H1 (cell line): ENCODE results near the gene FHIT. TPM values are rescaled to one million over a fixed set of nuclear protein-coding genes. Genes with fewer than 3 reads are reported as not detected.

Experiments
- CTCF ChIA-PET: fragments of 300-600 bp; sonication (Branson Sonifier 250); formaldehyde crosslinking; loops from one replicate; lab custom pipeline; 2021; ENCODE audit not compliant: partially characterized antibody; lab: Charles Lee
- POLR2A ChIA-PET: fragments of 300-600 bp; sonication (Branson Sonifier 250); formaldehyde crosslinking; loops from one replicate; lab custom pipeline; 2021; ENCODE audit warnings: inconsistent platforms; ENCODE audit not compliant: partially characterized antibody; lab: Charles Lee
- DNase-seq, 2 experiments: peaks; one replicate each; pipeline versions ENCODE4 v3.0.0 to v3.0.0-alpha.2; 2010 to 2022; ENCODE audit warnings: low spot score in 2 of 2, low read depth in 1 of 2, mixed read lengths in 1 of 2
- FAIRE-seq: peaks from 2 replicates; lab custom pipeline; 2011; peaks lifted over from hg19 to GRCh38; lab: Jason Lieb, UNC
- H2AFZ ChIP-seq: 2 replicates; pipeline ENCODE4 v1.8.1; 2012; ENCODE audit warnings: low read length, inconsistent platforms
- H2AK5ac ChIP-seq: 2 replicates; pipeline ENCODE4 v1.6.1; 2013; ENCODE audit warnings: low read depth, low read length
- H2BK120ac ChIP-seq: replicated peaks from 2 replicates; pipeline ENCODE3; 2013; ENCODE audit warnings: low read depth, low read length, inconsistent platforms
- H2BK12ac ChIP-seq: 2 replicates; pipeline ENCODE4 v1.6.1; 2013; ENCODE audit warnings: low read depth, low read length
- H2BK15ac ChIP-seq: 2 replicates; pipeline ENCODE4 v1.6.1; 2013; ENCODE audit warnings: low read length
- H2BK20ac ChIP-seq: 2 replicates; pipeline ENCODE4 v1.6.1; 2013; ENCODE audit warnings: low read length
- H2BK5ac ChIP-seq: 2 replicates; pipeline ENCODE4 v1.6.1; 2013; ENCODE audit warnings: low read depth, low read length
- H3K14ac ChIP-seq: 2 replicates; pipeline ENCODE4 v1.6.1; 2013; ENCODE audit warnings: inconsistent platforms; ENCODE audit not compliant: insufficient read length
- H3K18ac ChIP-seq: 2 replicates; pipeline ENCODE4 v1.6.1; 2013; ENCODE audit warnings: low read length; ENCODE audit errors: extremely low read depth
- H3K23ac ChIP-seq: 2 replicates; pipeline ENCODE4 v1.6.1; 2013; ENCODE audit warnings: inconsistent platforms; ENCODE audit not compliant: insufficient read length
- H3K23me2 ChIP-seq: 2 replicates; pipeline ENCODE4 v1.6.1; 2013; ENCODE audit warnings: low read depth, low read length
- H3K27ac ChIP-seq: 2 replicates; pipeline ENCODE4 v1.6.1; 2011; ENCODE audit warnings: low read depth, low read length, inconsistent platforms
- H3K27me3 ChIP-seq, 4 experiments: replicated peaks in 1 of 4; 1 replicate in 1 of 4; 2 replicates in 3 of 4; pipeline versions ENCODE4 v1.6.1 to v1.8.1; 2011 to 2013; ENCODE audit warnings: low read length in 3 of 4, mild to moderate bottlenecking in 3 of 4, inconsistent platforms in 2 of 4, mixed read lengths in 2 of 4, moderate library complexity in 1 of 4; ENCODE audit not compliant: control insufficient read depth in 3 of 4, insufficient read depth in 3 of 4; ENCODE audit errors: extremely low read depth in 1 of 4
- H3K36me3 ChIP-seq, 4 experiments: 2 replicates each; pipeline versions ENCODE4 v1.6.1 to v1.8.1; 2011 to 2013; ENCODE audit warnings: mild to moderate bottlenecking in 4 of 4, low read length in 3 of 4, moderate library complexity in 2 of 4, control low read depth in 1 of 4, inconsistent platforms in 1 of 4; ENCODE audit not compliant: insufficient read depth in 4 of 4, control insufficient read depth in 2 of 4
- H3K4ac ChIP-seq: replicated peaks from 2 replicates; pipeline ENCODE3; 2013; ENCODE audit warnings: low read length, low read depth, mixed read lengths, inconsistent platforms; ENCODE audit not compliant: insufficient read length
- H3K4me1 ChIP-seq, 4 experiments: replicated peaks in 1 of 4; 1 replicate in 1 of 4; 2 replicates in 3 of 4; pipeline versions ENCODE4 v1.6.1 to v1.8.1; 2011 to 2013; ENCODE audit warnings: low read length in 3 of 4, inconsistent platforms in 2 of 4, mixed read lengths in 1 of 4; ENCODE audit not compliant: insufficient read depth in 4 of 4, control insufficient read depth in 3 of 4
- H3K4me2 ChIP-seq, 2 experiments: 2 replicates each; pipeline versions ENCODE4 v1.6.1 to v1.8.1; 2011 to 2013; ENCODE audit warnings: low read depth in 2 of 2, low read length in 2 of 2, control low read depth in 1 of 2, inconsistent platforms in 1 of 2, mild to moderate bottlenecking in 1 of 2; ENCODE audit not compliant: insufficient read depth in 1 of 2
- H3K4me3 ChIP-seq, 4 experiments: fragments of 200-600, 300-600 bp in 1 of 4; sonication (generic), shearing (Covaris generic), sonication (Bioruptor Twin) in 1 of 4; 2 replicates each; pipeline versions ENCODE4 v1.5.1 to v1.8.1; 2011 to 2016; ENCODE audit warnings: low read length in 4 of 4, low read depth in 3 of 4, control low read depth in 2 of 4, inconsistent platforms in 2 of 4, mild to moderate bottlenecking in 2 of 4, mixed read lengths in 1 of 4, moderate library complexity in 1 of 4; ENCODE audit not compliant: insufficient read depth in 2 of 4; ENCODE audit errors: extremely low read depth in 1 of 4
- H3K56ac ChIP-seq: replicated peaks from 2 replicates; pipeline ENCODE3; 2013; ENCODE audit warnings: low read depth, mild to moderate bottlenecking, mixed read lengths, low read length, inconsistent platforms; ENCODE audit not compliant: insufficient read length
- H3K79me1 ChIP-seq: 2 replicates; pipeline ENCODE4 v1.6.1; 2013; ENCODE audit warnings: low read depth, low read length, control low read depth
- H3K79me2 ChIP-seq, 2 experiments: 2 replicates each; pipeline versions ENCODE4 v1.6.1 to v1.8.1; 2012 to 2013; ENCODE audit warnings: low read length in 2 of 2, mild to moderate bottlenecking in 2 of 2, inconsistent platforms in 1 of 2; ENCODE audit not compliant: insufficient read depth in 2 of 2, control insufficient read depth in 1 of 2
- H3K9ac ChIP-seq, 4 experiments: replicated peaks in 1 of 4; 1 replicate in 1 of 4; 2 replicates in 3 of 4; pipeline versions ENCODE4 v1.6.1 to v1.8.1; 2011 to 2013; ENCODE audit warnings: low read depth in 3 of 4, low read length in 3 of 4, control low read depth in 2 of 4, mild to moderate bottlenecking in 2 of 4, moderate library complexity in 2 of 4, inconsistent platforms in 1 of 4; ENCODE audit errors: extremely low read depth in 1 of 4
- H3K9me3 ChIP-seq, 2 experiments: 2 replicates each; pipeline versions ENCODE4 v1.6.1 to v1.8.1; 2012 to 2013; ENCODE audit warnings: mild to moderate bottlenecking in 2 of 2, moderate library complexity in 2 of 2, control low read depth in 1 of 2, inconsistent platforms in 1 of 2, low read depth in 1 of 2, low read length in 1 of 2, mixed read lengths in 1 of 2; ENCODE audit not compliant: insufficient read depth in 2 of 2
- H4K20me1 ChIP-seq, 2 experiments: replicated peaks in 1 of 2; 2 replicates each; pipeline versions ENCODE3 to v1.8.1; 2011 to 2013; ENCODE audit warnings: inconsistent platforms in 2 of 2, low read length in 2 of 2, mild to moderate bottlenecking in 1 of 2; ENCODE audit not compliant: insufficient read depth in 2 of 2, control insufficient read depth in 1 of 2
- H4K5ac ChIP-seq: 2 replicates; pipeline ENCODE4 v1.6.1; 2013; ENCODE audit warnings: low read length, low read depth, mixed read lengths, inconsistent platforms; ENCODE audit not compliant: insufficient read length
- H4K8ac ChIP-seq: 2 replicates; pipeline ENCODE4 v1.8.0; 2013; ENCODE audit warnings: mild to moderate bottlenecking, moderate library complexity, low read length, inconsistent platforms; ENCODE audit not compliant: insufficient read depth; ENCODE audit errors: extremely low read depth
- H4K91ac ChIP-seq: replicated peaks from 2 replicates; pipeline ENCODE3; 2013; ENCODE audit warnings: low read length, mixed read lengths, inconsistent platforms; ENCODE audit not compliant: insufficient read length
- ASH2L ChIP-seq: fragments of 200-600, 300-600 bp; sonication (generic); IDR thresholded peaks from one replicate; pipeline ENCODE4 v1.7.1; 2017; ENCODE audit warnings: low read length
- CHD2 ChIP-seq: IDR thresholded peaks from 2 replicates; pipeline ENCODE4 v1.6.1; 2012; ENCODE audit warnings: low read length, improper control_type of control experiment
- FOSL1 ChIP-seq: IDR thresholded peaks from 2 replicates; pipeline ENCODE4 v1.6.1; 2011; ENCODE audit warnings: mild to moderate bottlenecking, low read depth, low read length, moderate library complexity; ENCODE audit not compliant: insufficient read depth
- GABPA ChIP-seq: IDR thresholded peaks from 2 replicates; pipeline ENCODE4 v1.6.1; 2011; ENCODE audit warnings: mild to moderate bottlenecking, low read length, moderate library complexity, borderline replicate concordance; ENCODE audit not compliant: insufficient read depth
- KDM5A ChIP-seq: fragments of 200-600 bp; IDR thresholded peaks from 2 replicates; pipeline ENCODE4 v1.7.1; 2012; ENCODE audit warnings: mild to moderate bottlenecking, low read length, inconsistent platforms, mixed read lengths
- NANOG ChIP-seq: IDR thresholded peaks from 2 replicates; pipeline ENCODE4 v1.6.1; 2011; ENCODE audit warnings: low read length, low read depth, mild to moderate bottlenecking, inconsistent platforms; ENCODE audit not compliant: insufficient read depth, poor library complexity, severe bottlenecking
- SIX5 ChIP-seq: IDR thresholded peaks from 2 replicates; pipeline ENCODE4 v1.6.1; 2011; ENCODE audit warnings: mild to moderate bottlenecking, low read depth, low read length
- SP1 ChIP-seq: IDR thresholded peaks from 2 replicates; pipeline ENCODE4 v1.6.1; 2011; ENCODE audit warnings: low read depth, low read length
- SRF ChIP-seq: IDR thresholded peaks from 2 replicates; pipeline ENCODE4 v1.6.1; 2011; ENCODE audit warnings: mild to moderate bottlenecking, low read depth, low read length, moderate library complexity
- SUZ12 ChIP-seq: fragments of 200-600 bp; sonication (generic); IDR thresholded peaks from 2 replicates; pipeline ENCODE4 v1.6.1; 2012; ENCODE audit warnings: mild to moderate bottlenecking, inconsistent platforms, low read length, moderate library complexity, mixed read lengths
- TCF12 ChIP-seq: IDR thresholded peaks from 2 replicates; pipeline ENCODE4 v1.6.1; 2011; ENCODE audit warnings: low read depth, mild to moderate bottlenecking, low read length
- USF2 ChIP-seq: IDR thresholded peaks from 2 replicates; pipeline ENCODE4 v1.6.1; 2011; ENCODE audit warnings: low read length, improper control_type of control experiment
- YY1 ChIP-seq: IDR thresholded peaks from 2 replicates; pipeline ENCODE4 v1.6.1; 2011; ENCODE audit warnings: low read depth, mild to moderate bottlenecking, low read length
- WGBS, 2 experiments: shearing (Covaris generic) in 1 of 2; methylation state at CpG; one replicate each; pipeline versions ENCODE4 v1.1.6 to v1.1.7; 2013 to 2015; ENCODE audit warnings: low lambda C conversion rate in 2 of 2, mixed read lengths in 2 of 2, inconsistent platforms in 1 of 2, low coverage in 1 of 2, missing lambda C conversion rate in 1 of 2; ENCODE audit not compliant: insufficient replicate concordance in 2 of 2, insufficient coverage in 1 of 2, insufficient read length in 1 of 2; ENCODE audit errors: extremely low coverage in 1 of 2, missing lambda C conversion rate in 1 of 2; 5-methylcytosine and 5-hydroxymethylcytosine counted together
- polyA plus RNA-seq, 7 experiments: library from polyadenylated mRNA; depleted of rRNA in 3 of 7; stranded (reverse) in 5 of 7; unstranded in 2 of 7; fragments of >200 nt in 5 of 7; fragments of 200-250 nt in 2 of 7; gene quantifications; 1 replicate in 5 of 7; 2 replicates in 1 of 7; 4 replicates in 1 of 7; pipeline versions ENCODE4 v1.2.1 to v1.2.3, GENCODE V29; 2011 to 2013; ENCODE audit warnings: missing spikeins in 2 of 7, mixed read lengths in 2 of 7
- total RNA-seq: library from RNA; stranded (reverse); fragmentation: NEBNext Ultra II Directional; extraction: Animal tissue kit (Norgen Biotek cat#: 25700); gene quantifications from 2 replicates; pipeline ENCODE4 v1.2.1, GENCODE V29; 2021

The FHIT gene
- total and polyA plus RNA-seq, 2 of the 8 experiments (the other 6 are each of a cell fraction or from before 2014, with no cell fraction given), result 1.2 to 3.2 TPM

- Histone ChIP-seq H2BK5ac (no peak overlapping the region), H2BK120ac (no peak overlapping the region), H3K56ac (no peak overlapping the region), H2AK5ac (no peak overlapping the region), H3K79me1 (no peaks in the 10 kb centered on the region), H2BK12ac (no peak overlapping the region), H3K14ac (no peak overlapping the region), H3K79me2 (no peaks in the 10 kb centered on the region), H2BK20ac (no peak overlapping the region), H3K18ac (no peak overlapping the region), H3K9ac (no peak overlapping the region), H3K23ac (no peak overlapping the region), H3K4me3 (no peak overlapping the region), H2AFZ (no peak overlapping the region), H4K20me1 (no peaks in the 10 kb centered on the region), H3K9me3 (no peaks in the 10 kb centered on the region), H3K23me2 (no peaks in the 10 kb centered on the region), H3K36me3 (no peaks in the 10 kb centered on the region), H3K4ac (no peak overlapping the region), H3K4me1 (peaks cover 0 to 5% (median 2%) of the 10 kb centered on the region in 4 experiments; a peak in 2 of 7 replicates), H3K27me3 (no peaks in the 10 kb centered on the region), H2BK15ac (no peak overlapping the region), H3K4me2 (no peak overlapping the region), H4K91ac (no peak overlapping the region), H3K27ac (no peak overlapping the region), H4K8ac (no peak overlapping the region), H4K5ac (no peak overlapping the region)
- no peak for DNase-seq
- whole genome bisulfite sequencing, 2 experiments, result 85% methylated on average over 2 of the region's 2 CpGs; no CpG with 5 or more reads in 1 of the 2 experiments
- ChIA-PET POLR2A (no interaction called here), CTCF (interaction anchor here (1.1 to 1.3 kb wide), 2 partner anchors 9 to 13 kb away, joined by 3 read pairs; no protein-coding TSS in a partner anchor)
- FAIRE-seq, result no peak
- TF ChIP-seq FOSL1 (no peak), ASH2L (no peak), YY1 (no peak), NANOG (no peak), GABPA (no peak), TCF12 (no peak), CHD2 (no peak), SIX5 (no peak), SUZ12 (no peak), SRF (no peak), KDM5A (no peak), USF2 (no peak), SP1 (no peak)
These were observed 660.0 kb downstream of the FHIT start for GRCh38 chr3:60591267-60591666.
